A549 treated with Mapracorat at 1 μM for 4 hours (cell line): ENCODE results near the gene IQCN. TPM values are rescaled to one million over a fixed set of nuclear protein-coding genes. Genes with fewer than 3 reads are reported as not detected.

Experiments used
- total RNA-seq: library from RNA; stranded (reverse); fragments of 200-300 nt; extraction: Qiagen RNA extraction; gene quantifications from 5 replicates; pipeline ENCODE4 v1.2.3, GENCODE V29; 2022

IQCN gene, protein sequence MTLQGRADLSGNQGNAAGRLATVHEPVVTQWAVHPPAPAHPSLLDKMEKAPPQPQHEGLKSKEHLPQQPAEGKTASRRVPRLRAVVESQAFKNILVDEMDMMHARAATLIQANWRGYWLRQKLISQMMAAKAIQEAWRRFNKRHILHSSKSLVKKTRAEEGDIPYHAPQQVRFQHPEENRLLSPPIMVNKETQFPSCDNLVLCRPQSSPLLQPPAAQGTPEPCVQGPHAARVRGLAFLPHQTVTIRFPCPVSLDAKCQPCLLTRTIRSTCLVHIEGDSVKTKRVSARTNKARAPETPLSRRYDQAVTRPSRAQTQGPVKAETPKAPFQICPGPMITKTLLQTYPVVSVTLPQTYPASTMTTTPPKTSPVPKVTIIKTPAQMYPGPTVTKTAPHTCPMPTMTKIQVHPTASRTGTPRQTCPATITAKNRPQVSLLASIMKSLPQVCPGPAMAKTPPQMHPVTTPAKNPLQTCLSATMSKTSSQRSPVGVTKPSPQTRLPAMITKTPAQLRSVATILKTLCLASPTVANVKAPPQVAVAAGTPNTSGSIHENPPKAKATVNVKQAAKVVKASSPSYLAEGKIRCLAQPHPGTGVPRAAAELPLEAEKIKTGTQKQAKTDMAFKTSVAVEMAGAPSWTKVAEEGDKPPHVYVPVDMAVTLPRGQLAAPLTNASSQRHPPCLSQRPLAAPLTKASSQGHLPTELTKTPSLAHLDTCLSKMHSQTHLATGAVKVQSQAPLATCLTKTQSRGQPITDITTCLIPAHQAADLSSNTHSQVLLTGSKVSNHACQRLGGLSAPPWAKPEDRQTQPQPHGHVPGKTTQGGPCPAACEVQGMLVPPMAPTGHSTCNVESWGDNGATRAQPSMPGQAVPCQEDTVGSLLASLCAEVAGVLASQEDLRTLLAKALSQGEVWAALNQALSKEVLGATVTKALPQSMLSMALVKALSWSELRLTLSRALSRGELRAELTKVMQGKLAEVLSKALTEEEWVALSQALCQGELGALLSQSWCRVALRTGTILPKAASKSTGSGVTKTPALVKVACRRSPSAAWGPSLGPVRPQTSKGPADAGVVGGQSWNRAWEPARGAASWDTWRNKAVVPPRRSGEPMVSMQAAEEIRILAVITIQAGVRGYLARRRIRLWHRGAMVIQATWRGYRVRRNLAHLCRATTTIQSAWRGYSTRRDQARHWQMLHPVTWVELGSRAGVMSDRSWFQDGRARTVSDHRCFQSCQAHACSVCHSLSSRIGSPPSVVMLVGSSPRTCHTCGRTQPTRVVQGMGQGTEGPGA (N-terminal part only)
- 0.40 to 0.77 TPM (median 0.64 TPM) in 5 replicates for total RNA-seq

DNA sequence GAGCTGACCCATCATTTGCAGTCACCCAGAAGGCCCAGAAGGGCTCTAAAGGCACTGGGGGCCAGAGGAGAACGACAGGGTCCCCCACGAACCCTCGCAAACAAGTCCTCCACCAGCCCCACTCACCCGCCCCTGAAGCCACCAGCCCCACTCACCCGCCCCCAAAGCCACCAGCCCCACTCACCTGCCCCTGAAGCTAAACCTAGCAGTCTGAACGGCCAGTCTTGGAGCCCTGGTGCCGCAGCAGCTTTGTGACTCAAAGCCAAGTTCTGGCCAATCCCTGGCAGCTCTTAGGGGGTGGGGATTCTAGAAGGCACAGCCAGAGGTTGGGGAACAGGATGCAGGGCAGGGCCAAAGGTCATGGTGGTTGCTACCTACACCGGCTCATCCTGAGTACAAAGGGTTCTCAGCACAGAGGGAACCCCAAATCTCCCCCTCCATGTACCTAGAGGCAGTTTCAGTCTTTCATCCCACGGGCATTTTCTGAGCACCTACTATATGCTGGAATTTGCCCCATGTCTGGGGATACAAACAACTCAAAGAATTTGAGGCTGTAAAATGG lies at the start of gene IQCN:
IQCN (minus strand) TSS at position 234 of the 562 bp plus-strand sequence. CDS start 4,974 bp downstream, outside the sequence.

DNA sequence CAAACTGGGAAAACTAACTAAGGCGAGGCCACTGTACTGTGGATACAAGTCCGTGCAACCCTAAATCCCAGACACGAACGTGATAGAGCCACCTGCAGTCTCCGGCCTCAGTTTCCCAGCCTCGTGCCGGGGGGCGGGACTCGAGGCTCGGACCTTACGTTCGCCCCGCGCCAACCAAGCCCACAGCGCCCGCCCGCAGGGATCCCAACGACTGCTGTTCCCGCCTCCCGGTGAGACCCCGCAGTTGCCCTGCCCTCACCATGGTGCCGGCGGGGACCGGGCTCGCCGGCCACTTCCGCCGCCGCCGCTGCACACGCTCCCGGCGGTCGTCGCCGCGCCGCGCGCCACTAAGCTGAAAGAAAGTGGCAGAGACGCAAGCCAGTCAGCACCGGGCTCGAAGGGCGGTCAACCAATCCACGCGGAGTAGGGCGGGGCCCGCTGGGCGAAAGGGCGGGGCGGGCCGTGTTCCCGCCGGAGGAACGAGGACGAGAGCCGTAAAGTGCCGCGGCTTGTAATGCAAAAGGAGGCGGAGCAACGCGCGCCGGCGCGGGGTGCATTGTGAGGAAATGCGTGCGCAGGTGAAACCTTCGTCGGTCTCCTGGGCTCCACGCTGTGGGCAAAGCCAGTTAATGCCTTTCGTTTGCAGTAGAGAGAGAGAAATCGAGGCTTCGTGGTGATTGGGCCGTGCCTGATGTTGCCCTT lies 48.7 kb upstream of the IQCN start, which contains the start of gene LSM4:
LSM4 (minus strand) TSS at position 318 of the 702 bp plus-strand sequence; CDS start at position 262, 56 bp downstream.

DNA sequence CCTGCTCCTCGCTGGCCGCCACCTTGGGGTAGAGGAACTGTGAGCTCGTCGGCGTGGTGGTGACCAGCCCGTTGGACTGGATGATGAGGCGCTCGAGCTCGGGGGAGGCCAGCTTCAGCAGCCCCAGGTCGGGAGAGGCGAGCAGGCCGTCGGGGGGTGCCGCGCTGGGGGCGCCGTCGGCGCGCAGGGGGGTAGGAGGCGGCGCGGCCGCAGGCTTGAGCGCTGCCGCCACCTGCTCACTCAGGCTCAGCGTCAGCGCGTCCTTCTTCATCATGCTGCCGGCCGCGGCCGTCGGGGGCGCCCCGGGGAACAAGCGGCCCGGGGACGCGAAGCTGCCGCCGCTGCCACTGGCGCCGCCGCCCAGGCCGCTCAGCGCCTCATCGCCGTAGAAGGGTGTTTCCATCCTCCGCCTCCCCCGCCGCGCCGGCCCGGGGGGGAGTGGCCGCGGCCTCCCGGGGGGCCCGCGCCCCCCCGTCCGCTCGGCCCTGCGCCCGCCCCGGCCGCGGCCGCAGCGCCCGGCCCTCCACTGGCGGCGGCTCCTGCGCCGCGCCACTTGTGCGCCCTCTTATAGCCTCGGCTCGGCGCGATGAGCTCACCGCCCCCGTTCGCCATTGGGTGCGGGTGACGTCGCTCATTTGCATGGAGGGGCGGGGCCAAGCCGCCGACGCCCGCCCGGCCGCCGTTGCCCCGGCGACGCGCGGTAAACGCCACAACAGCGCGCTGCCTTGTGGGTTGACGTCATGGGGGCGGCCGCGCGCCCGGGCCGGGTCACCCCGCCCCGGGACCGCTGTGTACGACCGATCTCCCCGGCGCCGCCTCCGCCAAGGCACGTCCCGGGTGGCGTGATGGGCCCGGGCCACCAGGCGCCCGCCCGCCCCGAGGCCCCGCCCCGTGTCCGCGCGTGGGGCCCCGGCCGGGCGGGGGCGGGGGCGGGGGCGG lies 7.1 kb upstream of the IQCN start, which contains the start of gene JUND:
JUND (minus strand) TSS at position 541 of the 939 bp plus-strand sequence; CDS start at position 403, 138 bp downstream.

DNA sequence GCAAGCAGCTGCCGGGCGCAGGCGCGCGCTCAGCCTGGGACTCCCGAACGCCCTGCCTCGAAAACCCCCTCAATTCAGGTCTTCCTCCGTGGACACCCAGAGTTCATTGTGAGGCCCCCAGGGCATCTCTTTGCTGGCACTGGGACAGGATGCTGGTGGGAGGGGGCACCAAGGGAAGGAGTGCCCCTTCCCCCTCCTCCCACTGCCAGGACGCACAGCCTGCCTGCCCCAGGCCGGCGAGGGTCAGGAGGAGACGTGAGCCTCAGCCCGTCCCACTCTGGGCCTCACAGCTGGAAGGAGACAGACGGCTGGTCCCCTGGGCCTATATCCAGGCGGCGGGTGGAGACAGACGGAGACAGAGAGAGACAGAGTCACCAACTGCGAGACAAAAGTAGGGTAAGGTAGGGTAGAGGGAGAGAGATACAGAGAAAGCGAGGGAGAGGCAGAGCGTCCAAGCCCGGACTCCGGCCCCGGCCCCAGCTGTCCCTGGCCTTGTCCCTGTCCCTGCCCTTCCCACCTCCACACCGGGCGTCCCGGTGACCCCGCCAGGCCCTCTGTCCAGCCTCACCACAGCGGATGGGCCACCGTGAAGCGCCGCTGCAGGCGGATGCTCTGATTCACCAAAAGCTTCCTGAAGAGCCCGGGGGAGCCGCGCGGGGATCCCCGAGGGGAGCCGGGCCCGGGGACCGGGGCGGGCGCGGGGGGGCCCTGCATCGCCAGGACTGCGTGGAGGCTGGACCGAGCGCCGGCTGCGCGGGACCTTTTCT lies 48.4 kb downstream of the IQCN start, which contains the start of gene PDE4C:
PDE4C (minus strand) TSS at position 737 of the 767 bp plus-strand sequence; CDS start at position 714, 23 bp downstream.

Other genes with a start within 250 kb of the IQCN start
- gene IL12RB1, start 187.5 kb downstream of the IQCN start, total RNA-seq, result not detected in 5 replicates
- 1.5 to 2.4 TPM (median 2.1 TPM) in 5 replicates for gene MAST3, start 176.7 kb downstream of the IQCN start, total RNA-seq
- 2.7 to 11.5 TPM (median 9.3 TPM) in 5 replicates for gene PIK3R2, start 121.3 kb downstream of the IQCN start, total RNA-seq
- 10.8 to 19.8 TPM (median 14.4 TPM) in 5 replicates for gene IFI30, start 100.6 kb downstream of the IQCN start, total RNA-seq
- 8.3 to 12.8 TPM (median 11.2 TPM) in 5 replicates for gene MPV17L2, start 81.2 kb downstream of the IQCN start, total RNA-seq
- gene RAB3A, start 70.4 kb downstream of the IQCN start, total RNA-seq, result 0.41 to 1.1 TPM (median 0.77 TPM) in 5 replicates
- 0.24 to 0.49 TPM (median 0.28 TPM) in 4 of 5 replicates, not detected in the other for gene PDE4C, start 48.0 kb downstream of the IQCN start, total RNA-seq
- 23.8 to 57.9 TPM (median 47.3 TPM) in 5 replicates for gene JUND, start 7.2 kb upstream of the IQCN start, total RNA-seq
- gene LSM4, start 48.6 kb upstream of the IQCN start, total RNA-seq, result 220 to 248 TPM (median 240 TPM) in 5 replicates
- 1.5 to 4.4 TPM (median 2.9 TPM) in 5 replicates for gene PGPEP1, start 66.1 kb upstream of the IQCN start, total RNA-seq
- 14.5 to 31.3 TPM (median 24.7 TPM) in 5 replicates for gene GDF15, start 111.7 kb upstream of the IQCN start, total RNA-seq
- 0.06 TPM in 1 of 5 replicates, not detected in the others for gene LRRC25, start 123.2 kb upstream of the IQCN start, total RNA-seq
- gene SSBP4, start 144.9 kb upstream of the IQCN start, total RNA-seq, result 36.0 to 47.5 TPM (median 45.6 TPM) in 5 replicates
- gene ISYNA1, start 163.7 kb upstream of the IQCN start, total RNA-seq, result 30.5 to 45.1 TPM (median 41.8 TPM) in 5 replicates
- gene ELL, start 247.6 kb upstream of the IQCN start, total RNA-seq, result 3.8 to 6.0 TPM (median 5.3 TPM) in 5 replicates